ENCODE measurements around the gene MAP4. TPM values are rescaled to one million over a fixed set of nuclear protein-coding genes. Genes with fewer than 3 reads are reported as not detected.

MAP4 gene
- total RNA-seq, 2 donors from 2014 or later: 152 to 169 TPM

GRCh38 chr3:47984075-47984728 is 32.0 kb downstream of the MAP4 start:
- H3K9me3 ChIP-seq (ENCODE audit: control insufficient read depth, low read length): no peaks in the 10 kb centered on the region
- H3K9ac ChIP-seq (ENCODE audit: extremely low read depth, low read length, poor library complexity, severe bottlenecking): no peak overlapping the region
- H3K27me3 ChIP-seq (ENCODE audit: control insufficient read depth, insufficient read depth, low read length, poor library complexity, severe bottlenecking): no peaks in the 10 kb centered on the region
- H3K4me3 Mint-ChIP-seq: no peak overlapping the region
- no peak overlapping the region for H3K27ac ChIP-seq (ENCODE audit: low read depth, low read length)
- H3K27ac Mint-ChIP-seq: no peak overlapping the region
- DNase-seq: no peak
- no peaks in the 10 kb centered on the region for H3K4me1 ChIP-seq (ENCODE audit: control insufficient read depth, insufficient read depth, low read length)
- H3K36me3 Mint-ChIP-seq (ENCODE audit: low read depth): peaks cover 26% of the 10 kb centered on the region
- no peaks in the 10 kb centered on the region for H3K9me3 Mint-ChIP-seq
- peaks cover 26% of the 10 kb centered on the region for H3K36me3 ChIP-seq (ENCODE audit: control insufficient read depth, insufficient read depth, low read length)
- peaks cover 6% of the 10 kb centered on the region for H3K4me1 Mint-ChIP-seq
- no peaks in the 10 kb centered on the region for H3K27me3 Mint-ChIP-seq (ENCODE audit: insufficient read depth)
- no peak overlapping the region for H3K4me3 ChIP-seq (ENCODE audit: low read length)
- TF ChIP-seq, protein P1, sequence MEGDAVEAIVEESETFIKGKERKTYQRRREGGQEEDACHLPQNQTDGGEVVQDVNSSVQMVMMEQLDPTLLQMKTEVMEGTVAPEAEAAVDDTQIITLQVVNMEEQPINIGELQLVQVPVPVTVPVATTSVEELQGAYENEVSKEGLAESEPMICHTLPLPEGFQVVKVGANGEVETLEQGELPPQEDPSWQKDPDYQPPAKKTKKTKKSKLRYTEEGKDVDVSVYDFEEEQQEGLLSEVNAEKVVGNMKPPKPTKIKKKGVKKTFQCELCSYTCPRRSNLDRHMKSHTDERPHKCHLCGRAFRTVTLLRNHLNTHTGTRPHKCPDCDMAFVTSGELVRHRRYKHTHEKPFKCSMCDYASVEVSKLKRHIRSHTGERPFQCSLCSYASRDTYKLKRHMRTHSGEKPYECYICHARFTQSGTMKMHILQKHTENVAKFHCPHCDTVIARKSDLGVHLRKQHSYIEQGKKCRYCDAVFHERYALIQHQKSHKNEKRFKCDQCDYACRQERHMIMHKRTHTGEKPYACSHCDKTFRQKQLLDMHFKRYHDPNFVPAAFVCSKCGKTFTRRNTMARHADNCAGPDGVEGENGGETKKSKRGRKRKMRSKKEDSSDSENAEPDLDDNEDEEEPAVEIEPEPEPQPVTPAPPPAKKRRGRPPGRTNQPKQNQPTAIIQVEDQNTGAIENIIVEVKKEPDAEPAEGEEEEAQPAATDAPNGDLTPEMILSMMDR (conservative IDR thresholded peaks at IDR 0.05): no peak
- 83 to 99% methylated on average over 2 to 3 of the region's 3 CpGs for WGBS, 2 experiments (ENCODE audit: insufficient coverage in 1 of 2, insufficient read length in 1 of 2)

GRCh38 chr3:47980795-47981194 is 35.4 kb downstream of the MAP4 start:
- Histone ChIP-seq H3K9ac (ENCODE audit: extremely low read depth, low read length, poor library complexity, severe bottlenecking) (no peak overlapping the region), H3K27me3 (ENCODE audit: control insufficient read depth, insufficient read depth, low read length, poor library complexity, severe bottlenecking) (no peaks in the 10 kb centered on the region), H3K27ac (ENCODE audit: low read depth, low read length) (no peak overlapping the region), H3K36me3 (ENCODE audit: control insufficient read depth, insufficient read depth, low read length) (peaks cover 32% of the 10 kb centered on the region), H3K9me3 (ENCODE audit: control insufficient read depth, low read length) (no peaks in the 10 kb centered on the region), H3K4me3 (ENCODE audit: low read length) (no peak overlapping the region), H3K4me1 (ENCODE audit: control insufficient read depth, insufficient read depth, low read length) (no peaks in the 10 kb centered on the region)
- Mint-ChIP-seq H3K27me3 (ENCODE audit: insufficient read depth) (no peaks in the 10 kb centered on the region), H3K9me3 (no peaks in the 10 kb centered on the region), H3K4me3 (no peak overlapping the region), H3K27ac (no peak overlapping the region), H3K36me3 (ENCODE audit: low read depth) (peaks cover 11% of the 10 kb centered on the region), H3K4me1 (peaks cover 5% of the 10 kb centered on the region)
- DNase-seq: no peak
- whole genome bisulfite sequencing, 2 experiments (ENCODE audit: insufficient coverage in 1 of 2, insufficient read length in 1 of 2): 100% methylated on average over 1 of the region's 2 CpGs; no CpG with 5 or more reads in 1 of the 2 experiments
- TF ChIP-seq, protein P1 (conservative IDR thresholded peaks at IDR 0.05): no peak

DNA sequence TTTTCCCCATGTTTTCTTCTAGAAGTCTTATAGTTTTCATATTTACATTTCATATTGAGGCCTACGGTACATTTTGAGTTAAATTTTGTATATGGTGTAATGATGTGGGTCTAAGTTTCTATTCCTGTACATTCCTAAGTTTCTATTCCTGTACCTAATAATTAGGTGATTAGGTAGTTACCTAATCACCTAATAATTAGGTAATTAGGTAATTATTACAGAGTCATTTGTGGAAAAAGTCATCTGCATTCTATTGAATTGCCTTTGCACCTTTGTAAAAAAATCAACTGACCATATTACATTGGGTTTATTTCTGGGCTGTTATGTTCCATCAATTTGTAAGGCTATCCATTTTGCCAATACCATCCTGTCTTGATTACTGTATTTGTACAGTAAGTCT is 37.1 kb downstream of the MAP4 start:
- Mint-ChIP-seq H3K27me3 (ENCODE audit: insufficient read depth) (no peaks in the 10 kb centered on the region), H3K4me1 (peaks cover 3% of the 10 kb centered on the region), H3K4me3 (no peak overlapping the region), H3K27ac (no peak overlapping the region), H3K36me3 (ENCODE audit: low read depth) (peaks cover 18% of the 10 kb centered on the region), H3K9me3 (no peaks in the 10 kb centered on the region)
- H3K4me3 ChIP-seq (ENCODE audit: low read length): no peak overlapping the region
- TF ChIP-seq, protein P1 (conservative IDR thresholded peaks at IDR 0.05): no peak
- no peak for DNase-seq
- H3K27ac ChIP-seq (ENCODE audit: low read depth, low read length): no peak overlapping the region
- H3K36me3 ChIP-seq (ENCODE audit: control insufficient read depth, insufficient read depth, low read length): peaks cover 38% of the 10 kb centered on the region
- H3K9ac ChIP-seq (ENCODE audit: extremely low read depth, low read length, poor library complexity, severe bottlenecking): no peak overlapping the region
- H3K27me3 ChIP-seq (ENCODE audit: control insufficient read depth, insufficient read depth, low read length, poor library complexity, severe bottlenecking): no peaks in the 10 kb centered on the region
- no CpG with 5 or more reads among the region's 1 CpG for WGBS, 2 experiments (ENCODE audit: insufficient coverage in 1 of 2, insufficient read length in 1 of 2)
- H3K4me1 ChIP-seq (ENCODE audit: control insufficient read depth, insufficient read depth, low read length): no peaks in the 10 kb centered on the region
- H3K9me3 ChIP-seq (ENCODE audit: control insufficient read depth, low read length): no peaks in the 10 kb centered on the region
